Skeletal muscle tissue (tissue), 4 donors: ENCODE results near the gene PDSS2. TPM values are rescaled to one million over a fixed set of nuclear protein-coding genes. Genes with fewer than 3 reads are reported as not detected.
A peak's percentile ranks its signal among the peaks of the same experiment; 100 is the strongest.
"Not testable (repeated sequence)": the region's sequence is repeated elsewhere in the genome, so short reads cannot be mapped to it uniquely, and the experiment has no call there.

Experiments used
- H3K27ac ChIP-seq: one replicate; pipeline ENCODE4 v1.7.0; 2013; ENCODE audit warnings: mild to moderate bottlenecking, low read depth, low read length, inconsistent platforms
- H3K27me3 ChIP-seq, 3 donors: one replicate each; pipeline ENCODE4 v1.7.0; 2013; ENCODE audit warnings: low read length in 3 of 3; ENCODE audit not compliant: control insufficient read depth in 3 of 3, insufficient read depth in 3 of 3
- H3K36me3 ChIP-seq, 3 donors: one replicate each; pipeline ENCODE4 v1.7.0; 2013; ENCODE audit warnings: low read length in 3 of 3; ENCODE audit not compliant: control insufficient read depth in 3 of 3, insufficient read depth in 3 of 3
- H3K4me1 ChIP-seq, 3 donors: one replicate each; pipeline ENCODE4 v1.7.0; 2013; ENCODE audit warnings: low read length in 3 of 3, mild to moderate bottlenecking in 3 of 3; ENCODE audit not compliant: control insufficient read depth in 3 of 3, insufficient read depth in 3 of 3
- H3K4me3 ChIP-seq, 3 donors: one replicate each; pipeline ENCODE4 v1.7.0; 2013; ENCODE audit warnings: low read length in 3 of 3
- H3K9ac ChIP-seq, 3 donors: one replicate each; pipeline ENCODE4 v1.7.0; 2013; ENCODE audit warnings: low read length in 3 of 3, mild to moderate bottlenecking in 3 of 3, moderate library complexity in 2 of 3, low read depth in 1 of 3
- H3K9me3 ChIP-seq, 3 donors: one replicate each; pipeline ENCODE4 v1.7.0; 2013; ENCODE audit warnings: low read length in 3 of 3; ENCODE audit not compliant: control insufficient read depth in 3 of 3
- total RNA-seq: library from RNA; depleted of rRNA; stranded (reverse); fragments of >200 nt; gene quantifications from one replicate; pipeline ENCODE4 v1.2.3, GENCODE V29; 2014
- donor health status: Osteomylitis.

Gene PDSS2
- total RNA-seq, 1 donor from 2014 or later, result 6.8 TPM

GRCh38 chr6:107491138-107491609 lies 31.8 kb upstream of the PDSS2 start:
- peak overlapping the region; percentile 82 to 83 (median 83) for H3K9ac ChIP-seq
- peak overlapping the region; percentile 84 to 89 (median 86) for H3K4me3 ChIP-seq
- no peaks in the 10 kb centered on the region for H3K36me3 ChIP-seq
- no peaks in the 10 kb centered on the region for H3K27me3 ChIP-seq
- H3K9me3 ChIP-seq, result no peaks in the 10 kb centered on the region
- peak overlapping the region; percentile 84 for H3K27ac ChIP-seq
- H3K4me1 ChIP-seq, result peaks cover 35 to 48% (median 43%) of the 10 kb centered on the region in 3 donors

GRCh38 chr6:107490566-107491137 lies 31.3 kb upstream of the PDSS2 start:
- Histone ChIP-seq H3K36me3 (no peaks in the 10 kb centered on the region), H3K27ac (peak overlapping the region; percentile 84), H3K9ac (peak overlapping the region; percentile 82 to 83 (median 83)), H3K9me3 (no peaks in the 10 kb centered on the region), H3K4me3 (peak overlapping the region; percentile 84 to 89 (median 86)), H3K27me3 (no peaks in the 10 kb centered on the region), H3K4me1 (peaks cover 30 to 46% (median 38%) of the 10 kb centered on the region in 3 donors)

- Histone ChIP-seq H3K4me1 (peaks cover 24 to 42% (median 30%) of the 10 kb centered on the region in 3 donors), H3K9ac (peak within 1 kb of the TSS; percentile 82 to 83 (median 83)), H3K9me3 (no peaks in the 10 kb centered on the region), H3K36me3 (no peaks in the 10 kb centered on the region), H3K4me3 (peak within 1 kb of the TSS; percentile 86 to 89 (median 87)), H3K27ac (peak within 1 kb of the TSS; percentile 84), H3K27me3 (no peaks in the 10 kb centered on the region)
Measured at GRCh38 chr6:107489636-107490565, 30.5 kb upstream of the PDSS2 start, which contains the start of gene SOBP. Gene SOBP (plus strand): TSS chr6:107490117. CDS start chr6:107490617, 500 bp downstream.

GRCh38 chr6:107488875-107489635 lies 29.7 kb upstream of the PDSS2 start:
- Histone ChIP-seq H3K9ac (peak overlapping the region; percentile 60 to 81 (median 75)), H3K4me1 (peaks cover 18 to 39% (median 23%) of the 10 kb centered on the region in 3 donors), H3K27ac (peak overlapping the region; percentile 63), H3K4me3 (peak overlapping the region; percentile 80 to 87 (median 85)), H3K27me3 (no peaks in the 10 kb centered on the region), H3K36me3 (no peaks in the 10 kb centered on the region), H3K9me3 (no peaks in the 10 kb centered on the region)

- no peaks in the 10 kb centered on the region for H3K9me3 ChIP-seq
- H3K36me3 ChIP-seq, result no peaks in the 10 kb centered on the region
- peak overlapping the region; percentile 63 for H3K27ac ChIP-seq
- H3K4me1 ChIP-seq, result peaks cover 14 to 38% (median 19%) of the 10 kb centered on the region in 3 donors
- H3K9ac ChIP-seq, result peak overlapping the region; percentile 60 to 81 (median 75)
- peak overlapping the region; percentile 80 to 87 (median 85) for H3K4me3 ChIP-seq
- no peaks in the 10 kb centered on the region for H3K27me3 ChIP-seq
Measured at GRCh38 chr6:107488174-107488874, 29.0 kb upstream of the PDSS2 start.

- Histone ChIP-seq H3K4me3 (no peak overlapping the region), H3K27me3 (no peaks in the 10 kb centered on the region), H3K9ac (no peak overlapping the region)
Measured at GRCh38 chr6:107485157-107485556, 25.8 kb upstream of the PDSS2 start.

GRCh38 chr6:107479089-107479690 lies 19.8 kb upstream of the PDSS2 start:
- Histone ChIP-seq H3K27ac (no peak overlapping the region), H3K9me3 (no peaks in the 10 kb centered on the region), H3K4me1 (no peaks in the 10 kb centered on the region), H3K4me3 (no peak overlapping the region), H3K36me3 (no peaks in the 10 kb centered on the region), H3K9ac (no peak overlapping the region), H3K27me3 (no peaks in the 10 kb centered on the region)

More at GRCh38 chr6:107485157-107485556, 25.8 kb upstream of the PDSS2 start:
- H3K4me1 ChIP-seq, result peaks cover 6 to 14% (median 8%) of the 10 kb centered on the region in 3 donors
- no peak overlapping the region for H3K27ac ChIP-seq
- no peaks in the 10 kb centered on the region for H3K9me3 ChIP-seq
- no peaks in the 10 kb centered on the region for H3K36me3 ChIP-seq

- not testable (repeated sequence) for H3K27me3 ChIP-seq, H3K4me3 ChIP-seq, H3K9ac ChIP-seq, H3K27ac ChIP-seq, H3K9me3 ChIP-seq, H3K4me1 ChIP-seq, H3K36me3 ChIP-seq
Measured at GRCh38 chr6:107475826-107476225, 16.5 kb upstream of the PDSS2 start.

- H3K9me3 ChIP-seq, H3K4me1 ChIP-seq, H3K27ac ChIP-seq, H3K9ac ChIP-seq, H3K4me3 ChIP-seq, H3K27me3 ChIP-seq, H3K36me3 ChIP-seq: not testable (repeated sequence)
Measured at GRCh38 chr6:107475360-107475759, 16.0 kb upstream of the PDSS2 start.
